Naive thymus-derived CD4-positive, alpha-beta T cell (primary cell): ENCODE measurements around the gene PEMT. TPM values are rescaled to one million over a fixed set of nuclear protein-coding genes. Genes with fewer than 3 reads are reported as not detected.

Source experiments
- ATAC-seq: fragments of 150-1000 bp; cut with Tn5 transposase; 2 replicates; pipeline ENCODE4 v1.10.0; 2021; ENCODE audit warnings: mild to moderate bottlenecking, moderate library complexity
- CTCF ChIA-PET: fragments of 350-600 bp; sonication (Branson Sonifier 250); formaldehyde crosslinking; loops from one replicate; lab custom pipeline; 2021; ENCODE audit warnings: antibody characterized with exemption; lab: Charles Lee
- POLR2A ChIA-PET: fragments of 350-600 bp; sonication (Branson Sonifier 250); formaldehyde crosslinking; loops from one replicate; lab custom pipeline; 2021; ENCODE audit warnings: antibody characterized with exemption, inconsistent platforms; lab: Charles Lee
- DNase-seq, 9 donors: peaks; one replicate each; pipeline versions ENCODE4 v3.0.0 to v3.0.0-alpha.2; 2020 to 2022; ENCODE audit warnings: mixed read lengths in 1 of 9
- H3K27ac ChIP-seq: one replicate; pipeline ENCODE4 v1.7.0; 2013; ENCODE audit warnings: mild to moderate bottlenecking, low read depth, low read length, moderate library complexity
- H3K27me3 ChIP-seq, 2 donors: one replicate each; pipeline ENCODE4 v1.7.0; 2013; ENCODE audit warnings: low read length in 2 of 2, mild to moderate bottlenecking in 2 of 2, moderate library complexity in 2 of 2; ENCODE audit not compliant: control insufficient read depth in 2 of 2, insufficient read depth in 2 of 2
- H3K36me3 ChIP-seq, 3 experiments: 1 replicate in 2 of 3; 2 replicates in 1 of 3; pipeline ENCODE4 v1.7.0; 2013; ENCODE audit warnings: low read length in 3 of 3, mild to moderate bottlenecking in 3 of 3, moderate library complexity in 1 of 3; ENCODE audit not compliant: insufficient read depth in 3 of 3, control insufficient read depth in 2 of 3
- H3K4me1 ChIP-seq, 2 donors: one replicate each; pipeline ENCODE4 v1.7.0; 2013; ENCODE audit warnings: low read length in 2 of 2, mild to moderate bottlenecking in 2 of 2, moderate library complexity in 1 of 2; ENCODE audit not compliant: control insufficient read depth in 2 of 2, insufficient read depth in 2 of 2
- H3K4me3 ChIP-seq: 2 replicates; pipeline ENCODE4 v1.7.0; 2013; ENCODE audit warnings: mild to moderate bottlenecking, low read length
- H3K9me3 ChIP-seq, 3 experiments: 1 replicate in 2 of 3; 2 replicates in 1 of 3; pipeline ENCODE4 v1.7.0; 2013; ENCODE audit warnings: low read length in 3 of 3; ENCODE audit not compliant: control insufficient read depth in 2 of 3
- H3K27ac Mint-ChIP-seq, 9 donors: one replicate each; pipeline ENCODE4 v1.8.0; 2020 to 2022; ENCODE audit warnings: mixed read lengths in 9 of 9, mild to moderate bottlenecking in 8 of 9, moderate library complexity in 5 of 9, inconsistent platforms in 2 of 9
- H3K27me3 Mint-ChIP-seq, 5 donors: one replicate each; pipeline ENCODE4 v1.8.0; 2021 to 2022; ENCODE audit warnings: mixed read lengths in 5 of 5, mild to moderate bottlenecking in 1 of 5
- H3K36me3 Mint-ChIP-seq, 5 donors: one replicate each; pipeline ENCODE4 v1.8.0; 2020 to 2022; ENCODE audit warnings: mixed read lengths in 5 of 5, mild to moderate bottlenecking in 3 of 5, inconsistent platforms in 1 of 5
- H3K4me1 Mint-ChIP-seq, 7 donors: one replicate each; pipeline ENCODE4 v1.8.0; 2020 to 2022; ENCODE audit warnings: mixed read lengths in 7 of 7, mild to moderate bottlenecking in 3 of 7, inconsistent platforms in 1 of 7
- H3K4me3 Mint-ChIP-seq, 10 donors: one replicate each; pipeline ENCODE4 v1.8.0; 2020 to 2022; ENCODE audit warnings: mild to moderate bottlenecking in 10 of 10, mixed read lengths in 10 of 10, moderate library complexity in 6 of 10, inconsistent platforms in 2 of 10
- H3K9me3 Mint-ChIP-seq, 11 donors: one replicate each; pipeline ENCODE4 v1.8.0; 2020 to 2022; ENCODE audit warnings: mixed read lengths in 11 of 11, mild to moderate bottlenecking in 4 of 11, inconsistent platforms in 1 of 11, moderate library complexity in 1 of 11
- intact Hi-C, 2 donors: fragments of 100-400 bp; cut with micrococcal nuclease; formaldehyde crosslinking; loops; one replicate each; pipeline ENCODE4 v1.15.1; 2023
- polyA plus RNA-seq, 2 donors: library from polyadenylated mRNA; unstranded; fragments of 300-500 nt; fragmentation: Illumina TruSeq; gene quantifications; one replicate each; pipeline ENCODE4 v1.2.3, GENCODE V29; 2021
- total RNA-seq, 6 experiments: library from RNA in 5 of 6; stranded (reverse) in 5 of 6; gene quantifications; 1 replicate in 5 of 6; 2 replicates in 1 of 6; pipeline ENCODE4 v1.2.3 and lab custom pipeline; 2021 to 2026

The PEMT gene
- total and polyA plus RNA-seq, 7 experiments from 2014 or later: 9.5 to 34.1 (median 12.3) TPM

DNA sequence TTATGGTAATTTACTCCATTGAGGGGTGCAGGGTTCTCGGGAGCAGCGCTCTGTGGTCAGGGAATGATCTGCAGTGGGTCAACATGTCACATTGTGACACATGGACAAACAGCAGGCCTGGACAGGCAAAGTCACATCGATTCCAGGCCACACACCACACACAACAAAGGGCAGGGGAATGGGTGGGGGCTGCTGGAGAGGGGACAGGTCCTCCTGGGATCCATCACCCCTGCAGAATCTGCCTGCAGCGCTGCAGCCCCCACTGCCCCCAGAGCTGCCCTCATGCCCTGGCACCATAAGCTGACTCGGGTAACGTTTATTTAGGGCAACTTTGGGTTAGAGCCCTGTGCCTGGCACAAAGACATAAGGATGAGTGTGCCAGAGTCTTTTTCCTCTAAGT lies 9.1 kb downstream of the PEMT start:
- H3K36me3 Mint-ChIP-seq: no peaks in the 10 kb centered on the region
- Histone ChIP-seq H3K4me3 (no peak overlapping the region), H3K9me3 (no peaks in the 10 kb centered on the region), H3K36me3 (no peaks in the 10 kb centered on the region), H3K27me3 (no peaks in the 10 kb centered on the region), H3K4me1 (no peaks in the 10 kb centered on the region), H3K27ac (no peak overlapping the region)
- H3K4me1 Mint-ChIP-seq: peaks cover 0 to 4% (median 0%) of the 10 kb centered on the region in 7 donors
- no peaks in the 10 kb centered on the region for H3K27me3 Mint-ChIP-seq
- ATAC-seq (no peak), DNase-seq (no peak)
- no peak overlapping the region for H3K27ac Mint-ChIP-seq
- intact Hi-C loops: no loop called here
- no peak overlapping the region for H3K4me3 Mint-ChIP-seq
- CTCF ChIA-PET: no interaction called here
- POLR2A ChIA-PET: no interaction called here
- H3K9me3 Mint-ChIP-seq: no peaks in the 10 kb centered on the region

DNA sequence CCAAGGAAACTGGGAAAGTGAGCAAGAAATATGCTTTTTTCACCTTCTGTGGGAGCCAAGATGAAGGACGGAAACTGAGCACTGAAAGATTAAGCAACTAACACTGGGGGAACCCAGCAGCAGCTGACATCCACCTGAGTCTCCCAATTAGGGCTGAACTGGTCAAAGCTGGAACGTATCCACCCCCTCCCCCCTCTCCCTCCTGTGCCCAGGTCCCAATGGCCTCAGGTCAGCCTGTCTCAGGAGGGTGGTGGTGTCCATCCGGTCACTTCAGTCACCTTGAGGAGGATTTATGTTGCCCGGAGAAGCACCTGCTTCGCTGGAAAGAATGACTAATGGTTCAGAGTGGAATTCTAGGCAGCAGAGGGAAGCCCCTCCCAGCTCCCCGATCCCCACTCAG lies 10.0 kb downstream of the PEMT start:
- peaks cover 0 to 7% (median 2%) of the 10 kb centered on the region in 3 experiments for H3K36me3 ChIP-seq
- H3K27me3 Mint-ChIP-seq: no peaks in the 10 kb centered on the region
- no peaks in the 10 kb centered on the region for H3K27me3 ChIP-seq
- ChIA-PET POLR2A (no interaction called here), CTCF (no interaction called here)
- H3K27ac Mint-ChIP-seq: no peak overlapping the region
- H3K27ac ChIP-seq: no peak overlapping the region
- peaks cover 0 to 4% (median 0%) of the 10 kb centered on the region in 7 donors for H3K4me1 Mint-ChIP-seq
- no peaks in the 10 kb centered on the region for H3K9me3 Mint-ChIP-seq
- H3K9me3 ChIP-seq: no peaks in the 10 kb centered on the region
- no peak overlapping the region for H3K4me3 ChIP-seq
- H3K4me1 ChIP-seq: no peaks in the 10 kb centered on the region
- H3K36me3 Mint-ChIP-seq: peaks cover 0 to 5% (median 0%) of the 10 kb centered on the region in 5 donors
- DNase-seq: no peak
- ATAC-seq: no peak
- no peak overlapping the region for H3K4me3 Mint-ChIP-seq
- intact Hi-C loops: no loop called here

DNA sequence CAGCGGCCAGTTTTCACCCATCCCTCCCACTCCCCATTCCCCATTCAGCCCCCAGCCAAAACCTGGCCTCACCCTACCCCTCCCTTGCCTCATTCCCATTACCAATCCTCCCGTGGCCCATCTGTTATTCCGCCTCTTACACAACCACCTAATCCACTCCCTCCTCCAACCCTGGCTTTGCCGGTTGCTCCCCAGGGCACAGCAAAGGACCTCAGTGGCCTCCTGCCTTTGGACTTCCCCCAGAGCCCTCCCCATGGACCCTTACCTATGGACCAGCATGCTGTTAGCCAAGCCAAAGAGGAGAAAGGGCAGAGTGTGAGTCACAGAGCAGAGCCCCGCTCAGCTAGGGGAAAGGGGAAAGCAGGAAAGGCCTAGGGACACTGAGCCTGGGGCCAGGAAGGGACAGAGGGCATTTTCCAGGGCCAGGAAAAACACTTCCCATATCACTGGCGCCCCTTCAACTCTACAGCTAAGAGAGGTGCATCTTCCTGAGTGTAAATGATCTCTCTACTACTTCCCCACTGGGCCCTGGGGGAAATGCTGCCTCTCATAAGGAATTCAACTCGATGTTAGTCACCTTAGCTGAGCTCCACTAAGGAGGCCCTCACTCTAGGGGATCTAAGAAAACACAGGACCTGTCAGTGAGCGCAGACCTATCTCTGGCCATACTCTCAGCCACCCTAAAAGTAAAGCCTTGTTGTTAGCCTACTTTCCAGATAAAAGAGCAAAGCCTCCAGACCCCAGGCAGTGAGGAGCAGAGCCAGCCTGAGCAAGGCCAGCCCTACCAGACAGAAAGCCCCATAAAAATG lies 10.6 kb downstream of the PEMT start:
- H3K27ac Mint-ChIP-seq: peak overlapping the region in 1 of 9 donors; percentile 51
- ChIA-PET CTCF (no interaction called here), POLR2A (no interaction called here)

DNA sequence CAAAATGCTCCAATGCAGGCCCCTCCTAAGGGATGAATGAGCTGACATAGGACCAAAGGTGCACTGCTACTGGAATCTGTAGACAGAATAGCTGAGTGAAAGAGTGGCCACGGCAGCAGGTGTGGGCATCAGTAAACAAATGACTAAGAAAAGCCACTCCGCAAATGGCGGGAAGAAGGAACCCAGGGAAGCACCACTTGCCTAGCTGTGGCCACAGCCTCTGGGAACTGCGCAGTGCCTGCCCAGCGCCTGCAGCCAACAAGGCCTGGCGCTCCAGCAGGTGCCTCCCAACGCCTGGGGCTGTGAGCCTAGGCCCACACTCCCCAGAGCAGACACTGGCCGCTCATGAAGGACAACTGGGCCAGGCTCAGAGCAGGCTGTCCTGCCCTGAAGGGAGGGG lies 11.8 kb downstream of the PEMT start:
- Histone ChIP-seq H3K4me3 (no peak overlapping the region), H3K36me3 (peaks cover 0 to 23% (median 2%) of the 10 kb centered on the region in 3 experiments), H3K27me3 (no peaks in the 10 kb centered on the region), H3K9me3 (no peaks in the 10 kb centered on the region), H3K27ac (no peak overlapping the region), H3K4me1 (no peaks in the 10 kb centered on the region)
- ATAC-seq (no peak), DNase-seq (no peak)
- no peaks in the 10 kb centered on the region for H3K9me3 Mint-ChIP-seq
- ChIA-PET CTCF (interaction anchor here (0.6 kb wide), 1 partner anchor 183 kb away, joined by 3 read pairs; no protein-coding TSS in a partner anchor), POLR2A (interaction anchor here (0.6 kb wide), 1 partner anchor 1224 kb away, joined by 4 read pairs; no protein-coding TSS in a partner anchor)
- H3K36me3 Mint-ChIP-seq: peaks cover 0 to 15% (median 4%) of the 10 kb centered on the region in 5 donors
- H3K27ac Mint-ChIP-seq: no peak overlapping the region
- H3K4me1 Mint-ChIP-seq: no peaks in the 10 kb centered on the region
- no peaks in the 10 kb centered on the region for H3K27me3 Mint-ChIP-seq
- H3K4me3 Mint-ChIP-seq: no peak overlapping the region
- intact Hi-C loops: no loop called here

More for the DNA sequence above, 10.6 kb downstream of the PEMT start:
- H3K4me1 ChIP-seq: no peaks in the 10 kb centered on the region
- Mint-ChIP-seq H3K36me3 (peaks cover 0 to 7% (median 0%) of the 10 kb centered on the region in 5 donors), H3K4me1 (no peaks in the 10 kb centered on the region), H3K4me3 (no peak overlapping the region), H3K27me3 (no peaks in the 10 kb centered on the region), H3K9me3 (no peaks in the 10 kb centered on the region)
- no peak overlapping the region for H3K27ac ChIP-seq
- intact Hi-C loops: no loop called here
- no peaks in the 10 kb centered on the region for H3K9me3 ChIP-seq
- peaks cover 0 to 13% (median 2%) of the 10 kb centered on the region in 3 experiments for H3K36me3 ChIP-seq
- no peaks in the 10 kb centered on the region for H3K27me3 ChIP-seq
- ATAC-seq (no peak), DNase-seq (no peak)
- H3K4me3 ChIP-seq: no peak overlapping the region

DNA sequence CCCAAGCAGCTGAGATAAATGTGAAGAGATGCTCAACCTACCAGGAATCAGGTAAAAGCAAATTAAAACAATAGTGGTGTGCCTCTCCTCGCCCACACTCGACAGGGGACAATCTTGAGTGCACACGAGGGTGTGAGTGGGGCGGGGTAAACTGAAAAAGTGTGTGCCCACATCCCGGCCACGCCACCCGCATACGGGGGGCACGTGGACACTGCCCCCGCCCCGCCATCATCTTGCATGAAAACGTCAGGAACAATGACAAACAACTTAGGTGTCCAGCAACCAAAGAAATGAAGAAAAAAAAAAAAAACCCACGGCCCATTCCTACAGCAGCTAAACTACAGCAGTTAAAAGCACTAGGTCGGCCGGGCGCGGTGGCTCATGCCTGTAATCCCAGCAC lies 14.1 kb downstream of the PEMT start:
- no peak overlapping the region for H3K4me3 Mint-ChIP-seq
- Histone ChIP-seq H3K4me1 (no peaks in the 10 kb centered on the region), H3K4me3 (no peak overlapping the region), H3K36me3 (peaks cover 0 to 24% (median 2%) of the 10 kb centered on the region in 3 experiments), H3K9me3 (no peaks in the 10 kb centered on the region), H3K27ac (no peak overlapping the region), H3K27me3 (no peaks in the 10 kb centered on the region)
- ATAC-seq: no peak
- H3K36me3 Mint-ChIP-seq: peaks cover 0 to 15% (median 4%) of the 10 kb centered on the region in 5 donors
- no peak for DNase-seq
- H3K27ac Mint-ChIP-seq: no peak overlapping the region
- no peaks in the 10 kb centered on the region for H3K27me3 Mint-ChIP-seq
- intact Hi-C loops: no loop called here
- ChIA-PET POLR2A (no interaction called here), CTCF (no interaction called here)
- peaks cover 0 to 1% (median 0%) of the 10 kb centered on the region in 7 donors for H3K4me1 Mint-ChIP-seq
- H3K9me3 Mint-ChIP-seq: no peaks in the 10 kb centered on the region

DNA sequence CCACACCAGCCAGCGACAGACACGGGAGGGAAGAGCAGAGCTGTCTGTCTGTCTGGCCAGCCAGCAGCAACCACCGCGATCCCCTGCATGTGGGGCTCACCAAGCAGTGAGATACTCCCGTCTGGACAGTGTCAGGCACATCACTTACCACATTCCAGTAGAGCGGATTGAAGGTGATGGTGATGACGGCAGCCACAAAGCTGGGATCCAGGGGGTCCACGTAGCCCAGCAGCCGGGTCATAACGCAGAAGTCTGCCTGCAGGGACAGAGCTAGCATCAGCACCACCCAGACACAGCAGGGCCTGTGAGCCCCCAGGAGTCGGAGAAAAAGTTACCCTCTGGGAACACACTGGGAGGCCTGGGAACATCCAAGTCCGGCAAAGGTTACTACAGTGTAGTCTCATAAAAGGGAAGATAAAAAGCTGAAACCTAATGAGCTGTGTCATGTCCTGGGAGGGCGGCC lies 14.7 kb downstream of the PEMT start:
- H3K27ac ChIP-seq: no peak overlapping the region
- Mint-ChIP-seq H3K4me1 (peaks cover 0 to 3% (median 0%) of the 10 kb centered on the region in 7 donors), H3K36me3 (peaks cover 0 to 18% (median 4%) of the 10 kb centered on the region in 5 donors), H3K27me3 (no peaks in the 10 kb centered on the region), H3K27ac (no peak overlapping the region), H3K4me3 (no peak overlapping the region), H3K9me3 (no peaks in the 10 kb centered on the region)
- ChIA-PET CTCF (no interaction called here), POLR2A (no interaction called here)
- intact Hi-C loops: no loop called here
- H3K9me3 ChIP-seq: no peaks in the 10 kb centered on the region
- no peak overlapping the region for H3K4me3 ChIP-seq
- H3K4me1 ChIP-seq: no peaks in the 10 kb centered on the region
- no peak for DNase-seq
- ATAC-seq: no peak
- H3K36me3 ChIP-seq: peaks cover 0 to 24% (median 2%) of the 10 kb centered on the region in 3 experiments
- no peaks in the 10 kb centered on the region for H3K27me3 ChIP-seq
